K562 (cell line): ENCODE measurements around the gene SMIM35. TPM values are rescaled to one million over a fixed set of nuclear protein-coding genes. Genes with fewer than 3 reads are reported as not detected.
A peak's percentile ranks its signal among the peaks of the same experiment; 100 is the strongest.

ENCODE experiments used
- CHD1 ChIP-seq: fragments of 200-600 bp; sonication (generic); IDR thresholded peaks from one replicate; pipeline ENCODE4 v1.6.1; 2012; ENCODE audit warnings: mild to moderate bottlenecking, moderate library complexity, low read length, inconsistent platforms
- CSDE1 ChIP-seq, 2 experiments: fragments of 450-650 bp; IDR thresholded peaks; 2 replicates each; pipeline ENCODE4 v1.6.1; 2016; ENCODE audit warnings: mild to moderate bottlenecking in 1 of 2
- ELF1 ChIP-seq: fragments of 200-800 bp; sonication (Bioruptor generic); IDR thresholded peaks from 2 replicates; pipeline ENCODE4 v1.6.1; 2016; ENCODE audit warnings: missing genetic modification characterization, missing compliant biosample characterization
- ETS2 ChIP-seq: IDR thresholded peaks from 2 replicates; pipeline ENCODE4 v1.6.1; 2016; ENCODE audit warnings: borderline replicate concordance, missing genetic modification characterization, mild to moderate bottlenecking, moderate library complexity, missing compliant biosample characterization; ENCODE audit not compliant: poor library complexity, severe bottlenecking
- FOXK2 ChIP-seq, 2 experiments: fragments of 450-650 bp; IDR thresholded peaks in 1 of 2; conservative IDR thresholded peaks in 1 of 2; 2 replicates each; pipeline ENCODE4 v1.6.1; 2016; ENCODE audit warnings: low read depth in 2 of 2, mild to moderate bottlenecking in 1 of 2
- HNRNPLL ChIP-seq: fragments of 200-400 bp; formaldehyde crosslinking; IDR thresholded peaks from 2 replicates; pipeline ENCODE4 v1.6.1; 2017; ENCODE audit warnings: low read length, low read depth, mild to moderate bottlenecking; ENCODE audit not compliant: poor library complexity, severe bottlenecking
- POU5F1 ChIP-seq: fragments of 150-350 bp; IDR thresholded peaks from 2 replicates; pipeline ENCODE4 v1.6.1; 2014; ENCODE audit warnings: borderline replicate concordance, low read length, low read depth, mild to moderate bottlenecking; ENCODE audit not compliant: partially characterized antibody
- RCOR1 ChIP-seq, 2 experiments: IDR thresholded peaks; 2 replicates each; pipeline ENCODE4 v1.6.1; 2012; ENCODE audit warnings: low read depth in 2 of 2, low read length in 2 of 2, borderline replicate concordance in 1 of 2, improper control_type of control experiment in 1 of 2
- ZBTB40 ChIP-seq, 2 experiments: fragments of 450-650 bp in 1 of 2; sonication (generic) in 1 of 2; formaldehyde crosslinking in 1 of 2; IDR thresholded peaks; 2 replicates each; pipeline versions ENCODE4 v1.7.1 to v1.9.0; 2016 to 2022; ENCODE audit warnings: inconsistent platforms in 1 of 2, mild to moderate bottlenecking in 1 of 2, missing genetic modification reagents in 1 of 2
- ZBTB7A ChIP-seq: IDR thresholded peaks from 2 replicates; pipeline ENCODE4 v1.6.1; 2011; ENCODE audit warnings: low read depth, mild to moderate bottlenecking, low read length, moderate library complexity, borderline replicate concordance; ENCODE audit not compliant: control insufficient read depth
- polyA plus RNA-seq, 8 experiments: library from polyadenylated mRNA; depleted of rRNA in 4 of 8; stranded (reverse) in 5 of 8; unstranded in 3 of 8; fragments of >200 nt; fragmentation: Nextera tagmentation in 2 of 8; fragmentation: Illumina TruSeq in 1 of 8; extraction: Ambion mirVana in 2 of 8; extraction: Trizol in 1 of 8; gene quantifications; 2 replicates each; pipeline versions ENCODE4 v1.2.1 to v1.2.3, GENCODE V29; 2011 to 2014; ENCODE audit warnings: inconsistent platforms in 1 of 8, missing spikeins in 1 of 8
- total RNA-seq, 7 experiments: library from RNA; depleted of rRNA in 6 of 7; stranded (reverse); fragments of >200 nt in 6 of 7; fragmentation: Illumina TruSeq in 2 of 7; extraction: Trizol in 2 of 7; gene quantifications; 2 replicates each; pipeline versions ENCODE4 v1.2.1 to v1.2.3, GENCODE V29; 2011 to 2021; ENCODE audit warnings: low replicate concordance in 1 of 7
- TF ChIP-seq, protein P1 (sequence below): sonication (generic); formaldehyde crosslinking; IDR thresholded peaks from 2 replicates; pipeline ENCODE4 v1.8.0; 2022; ENCODE audit warnings: missing genetic modification reagents, mild to moderate bottlenecking, borderline replicate concordance
- TF ChIP-seq, protein P2 (sequence below): sonication (generic); formaldehyde crosslinking; IDR thresholded peaks from 2 replicates; pipeline ENCODE4 v1.8.0; 2022; ENCODE audit warnings: missing genetic modification reagents, mild to moderate bottlenecking, moderate library complexity, borderline replicate concordance

Gene SMIM35
- total and polyA plus RNA-seq, 9 of the 15 experiments (the other 6 are each of a cell fraction or from before 2014, with no cell fraction given), result 0.03 TPM; not detected in 7

DNA sequence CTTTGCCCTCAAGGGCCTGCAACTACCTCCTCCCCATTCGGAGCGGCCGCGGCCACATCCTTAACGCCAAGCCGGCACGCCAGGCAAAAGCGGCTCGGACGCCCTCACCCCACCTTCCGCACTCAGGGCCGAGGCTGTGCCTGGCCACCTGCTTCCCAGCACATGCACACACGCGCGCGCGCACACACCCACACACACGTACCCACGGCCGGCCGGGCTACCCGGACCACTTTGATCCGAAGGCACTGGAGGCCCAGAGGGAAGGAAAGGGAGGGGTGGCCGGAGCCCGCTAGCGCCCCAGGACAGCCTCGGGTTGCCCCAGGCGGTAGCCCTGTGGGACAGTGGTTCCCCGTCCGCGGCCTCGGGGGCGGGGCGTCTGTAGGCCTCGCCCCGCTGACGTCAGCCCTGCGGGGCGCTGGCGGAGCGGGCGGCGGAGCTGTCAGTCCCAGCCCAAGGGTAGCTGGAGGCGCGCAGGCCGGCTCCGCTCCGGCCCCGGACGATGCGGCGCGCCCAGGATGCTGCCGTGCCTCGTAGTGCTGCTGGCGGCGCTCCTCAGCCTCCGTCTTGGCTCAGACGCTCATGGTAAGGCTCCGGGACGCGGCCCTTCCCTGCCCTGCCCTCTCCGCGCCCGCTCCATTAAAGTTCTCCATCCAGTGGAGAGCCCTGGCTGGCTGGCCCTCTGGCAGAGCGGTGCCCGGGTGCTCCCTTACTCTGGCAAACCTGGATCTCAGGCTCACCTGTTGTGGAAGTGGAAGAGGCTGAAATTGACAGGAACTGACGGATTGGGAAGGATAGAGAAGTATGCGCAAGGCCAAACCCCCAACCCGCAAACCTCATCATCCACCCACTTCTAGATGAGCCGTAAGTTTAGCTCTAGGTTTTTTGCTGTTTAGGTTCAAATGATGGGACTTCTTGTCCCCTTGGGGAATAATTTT lies 100.5 kb downstream of the SMIM35 start, which contains the start of gene IL10RA (continued):
- TF ChIP-seq CSDE1 (IDR thresholded peaks at IDR 0.05) (peak in 1 of 2 experiments; percentile 50; a peak in 1 of 4 replicates), CHD1 (no peak), ELF1 (tag) (no peak), ETS2 (tag) (no peak), FOXK2 (conservative IDR thresholded peaks at IDR 0.05 in 1 of 2, IDR thresholded peaks at IDR 0.05 in 1 of 2; ENCODE audit: low read depth in 2 of 2) (0 out of 4 replicates have a peak, but pooled peaks of 1 of the 2 experiments have one; percentile 28), ZBTB7A (no peak), HNRNPLL (no peak), RCOR1 (IDR thresholded peaks at IDR 0.05; ENCODE audit: borderline replicate concordance in 1 of 2, low read depth in 2 of 2, low read length in 2 of 2) (peak in 1 of 2 experiments; percentile 50; a peak in 1 of 4 replicates), ZBTB40 (IDR thresholded peaks at IDR 0.05) (peak; percentile 45; the same call in 1 of the 2 replicates), ZBTB40 (CRISPR knock-in tag; IDR thresholded peaks at IDR 0.05) (peak; percentile 71; the same call in 1 of the 2 replicates), POU5F1 (no peak)
- TF ChIP-seq, protein P1, sequence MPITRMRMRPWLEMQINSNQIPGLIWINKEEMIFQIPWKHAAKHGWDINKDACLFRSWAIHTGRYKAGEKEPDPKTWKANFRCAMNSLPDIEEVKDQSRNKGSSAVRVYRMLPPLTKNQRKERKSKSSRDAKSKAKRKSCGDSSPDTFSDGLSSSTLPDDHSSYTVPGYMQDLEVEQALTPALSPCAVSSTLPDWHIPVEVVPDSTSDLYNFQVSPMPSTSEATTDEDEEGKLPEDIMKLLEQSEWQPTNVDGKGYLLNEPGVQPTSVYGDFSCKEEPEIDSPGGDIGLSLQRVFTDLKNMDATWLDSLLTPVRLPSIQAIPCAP (CRISPR knock-in tag), result no peak; the same call in 1 of the 2 replicates
- TF ChIP-seq, protein P2, sequence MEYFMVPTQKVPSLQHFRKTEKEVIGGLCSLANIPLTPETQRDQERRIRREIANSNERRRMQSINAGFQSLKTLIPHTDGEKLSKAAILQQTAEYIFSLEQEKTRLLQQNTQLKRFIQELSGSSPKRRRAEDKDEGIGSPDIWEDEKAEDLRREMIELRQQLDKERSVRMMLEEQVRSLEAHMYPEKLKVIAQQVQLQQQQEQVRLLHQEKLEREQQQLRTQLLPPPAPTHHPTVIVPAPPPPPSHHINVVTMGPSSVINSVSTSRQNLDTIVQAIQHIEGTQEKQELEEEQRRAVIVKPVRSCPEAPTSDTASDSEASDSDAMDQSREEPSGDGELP (CRISPR knock-in tag), result peak; percentile 76; the same call in 1 of the 2 replicates
